Skeletal muscle satellite cell (primary cell): ENCODE data around the gene NEK6.
"Not testable (repeated sequence)": the region's sequence is repeated elsewhere in the genome, so short reads cannot be mapped to it uniquely, and the experiment has no call there.

ENCODE experiments used
- H3K27me3 ChIP-seq: 2 replicates; pipeline ENCODE4 v1.7.0; 2013; ENCODE audit warnings: low read length; ENCODE audit not compliant: control insufficient read depth, insufficient read depth
- H3K36me3 ChIP-seq: 2 replicates; pipeline ENCODE4 v1.7.0; 2013; ENCODE audit warnings: mild to moderate bottlenecking, control low read depth, low read length; ENCODE audit not compliant: insufficient read depth
- H3K4me1 ChIP-seq: 2 replicates; pipeline ENCODE4 v1.7.0; 2013; ENCODE audit warnings: low read length; ENCODE audit not compliant: control insufficient read depth, insufficient read depth
- H3K4me2 ChIP-seq: 2 replicates; pipeline ENCODE4 v1.7.0; 2013; ENCODE audit warnings: mild to moderate bottlenecking, low read length
- H3K4me3 ChIP-seq: 2 replicates; pipeline ENCODE4 v1.7.0; 2013; ENCODE audit warnings: low read length
- H3K9ac ChIP-seq: 2 replicates; pipeline ENCODE4 v1.7.0; 2013; ENCODE audit warnings: mild to moderate bottlenecking, low read depth, low read length, moderate library complexity
- H3K9me3 ChIP-seq: replicated peaks from 2 replicates; pipeline ENCODE4 v1.7.0; 2013; ENCODE audit warnings: mild to moderate bottlenecking, control low read depth, low read length

Gene NEK6

DNA sequence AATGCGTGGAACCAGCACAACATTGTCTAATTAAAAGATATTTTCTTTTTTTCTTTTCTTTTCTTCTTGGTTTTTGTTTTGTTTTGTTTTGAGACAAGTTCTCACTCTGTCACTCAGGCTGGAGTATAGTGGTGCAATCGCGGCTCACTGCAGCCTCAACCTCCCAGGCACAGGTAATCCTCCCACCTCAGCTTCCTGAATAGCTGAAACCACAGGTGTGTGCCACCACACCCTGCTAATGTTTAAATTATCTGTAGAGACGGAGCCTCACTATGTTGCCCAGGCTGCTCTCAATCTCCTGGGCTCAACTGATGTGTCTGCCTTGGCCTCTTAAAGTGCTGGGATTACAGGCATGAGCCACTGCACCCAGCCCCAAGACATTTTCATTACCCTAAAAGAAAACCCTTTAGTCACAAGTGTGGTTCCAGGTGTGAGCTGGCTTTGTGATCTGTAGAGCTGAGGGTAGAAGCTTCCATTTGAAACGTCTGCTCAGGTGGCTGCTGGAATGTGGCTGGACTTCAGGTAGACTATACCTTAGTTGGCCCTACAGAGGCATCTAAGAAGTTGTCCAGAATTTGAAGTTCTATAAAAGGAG, 19.1 kb upstream of the NEK6 start:
- Histone ChIP-seq H3K4me1 (peaks cover 14% of the 10 kb centered on the region), H3K36me3 (no peaks in the 10 kb centered on the region), H3K9me3 (no peaks in the 10 kb centered on the region), H3K27me3 (peaks cover 10% of the 10 kb centered on the region), H3K4me3 (no peak overlapping the region), H3K4me2 (no peak overlapping the region), H3K9ac (no peak overlapping the region)

DNA sequence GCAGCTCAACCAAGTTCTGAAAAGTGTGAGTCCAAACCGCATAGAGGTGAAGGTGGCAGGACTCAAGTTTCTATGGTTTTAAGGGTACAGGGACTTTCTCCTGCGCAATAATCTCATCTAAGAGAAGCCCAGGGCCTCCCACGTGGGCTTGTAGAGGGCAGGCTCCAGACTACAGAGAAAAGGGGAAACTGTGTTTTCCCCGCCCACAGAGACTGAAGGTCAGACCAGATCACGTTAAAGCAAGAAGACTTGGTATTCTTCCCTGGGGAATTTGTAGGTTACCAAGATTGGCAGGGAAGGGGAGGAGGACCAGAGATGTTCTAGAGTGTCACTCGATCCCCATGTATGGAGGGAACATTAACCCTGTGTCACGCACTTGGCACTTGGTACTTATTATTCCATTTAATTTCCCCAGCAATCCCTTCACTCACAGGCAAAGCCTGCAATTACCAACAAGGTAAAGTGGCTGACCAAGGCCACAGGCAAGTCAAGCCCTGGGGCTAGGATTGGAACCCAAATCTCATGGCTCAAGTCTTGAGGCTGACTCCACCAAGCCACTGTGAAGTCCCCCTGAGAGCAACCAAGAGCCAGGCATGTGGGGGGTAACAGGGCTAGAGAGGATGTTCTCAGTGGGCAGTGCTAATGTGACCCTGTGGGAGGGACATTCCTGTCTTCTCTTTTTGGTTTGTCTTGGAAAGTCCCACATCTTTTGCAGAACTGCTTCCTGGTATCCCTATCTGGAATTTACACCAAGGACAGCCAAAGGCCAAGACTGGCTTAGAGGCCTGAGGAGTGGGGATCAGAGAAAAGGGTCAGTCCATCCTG, 18.3 kb upstream of the NEK6 start:
- no peak overlapping the region for H3K9ac ChIP-seq
- H3K4me2 ChIP-seq, result no peak overlapping the region
- no peaks in the 10 kb centered on the region for H3K36me3 ChIP-seq
- H3K27me3 ChIP-seq, result peaks cover 10% of the 10 kb centered on the region
- no peaks in the 10 kb centered on the region for H3K9me3 ChIP-seq
- H3K4me3 ChIP-seq, result no peak overlapping the region
- H3K4me1 ChIP-seq, result peaks cover 14% of the 10 kb centered on the region

DNA sequence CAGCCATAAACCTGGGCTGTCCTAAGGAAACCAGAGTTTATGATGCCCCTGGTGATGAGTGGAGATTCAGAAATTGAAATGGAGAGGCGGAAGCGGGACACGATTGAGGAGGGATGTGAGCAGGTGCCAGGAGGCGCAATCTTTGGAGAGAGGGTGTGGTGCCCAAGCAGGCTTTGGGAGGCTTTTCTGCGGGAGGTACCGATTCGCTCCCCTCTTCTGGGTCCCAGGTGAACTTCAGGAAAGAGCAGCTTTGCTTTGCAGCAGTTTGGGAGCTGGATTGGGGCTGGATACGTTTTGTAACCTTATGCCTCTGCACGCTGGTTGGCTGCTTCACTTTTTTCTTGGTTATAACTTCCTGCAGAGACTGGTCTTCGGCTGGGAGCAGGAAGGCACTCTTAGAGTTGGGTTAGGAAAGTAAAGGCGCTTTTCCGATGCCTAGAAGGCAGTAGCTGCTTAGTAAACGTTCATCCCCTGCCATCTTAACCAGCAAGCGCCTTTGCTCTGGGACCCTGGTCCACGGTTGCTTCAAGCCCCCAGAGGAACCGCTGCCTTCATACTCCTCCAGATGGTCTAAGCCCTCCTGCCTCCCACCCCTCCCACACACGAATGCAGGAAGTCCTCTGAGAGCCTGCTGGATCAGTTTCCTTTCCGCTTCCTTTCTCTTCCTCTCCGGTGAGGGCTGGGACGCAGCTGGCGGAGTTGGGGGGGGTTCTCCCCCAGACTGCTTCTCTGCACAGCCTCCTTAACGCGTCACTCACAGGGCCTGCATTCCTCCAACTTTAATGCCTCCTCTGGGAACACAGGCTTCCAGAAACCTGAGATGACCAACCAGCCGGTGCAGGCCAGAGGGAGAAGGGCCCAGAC, 15.2 kb upstream of the NEK6 start:
- Histone ChIP-seq H3K36me3 (no peaks in the 10 kb centered on the region), H3K27me3 (peaks cover 7% of the 10 kb centered on the region), H3K4me3 (peak overlapping the region; percentile 65), H3K4me2 (peak overlapping the region; percentile 88), H3K4me1 (peaks cover 14% of the 10 kb centered on the region), H3K9ac (peak overlapping the region; percentile 30), H3K9me3 (no peaks in the 10 kb centered on the region)

DNA sequence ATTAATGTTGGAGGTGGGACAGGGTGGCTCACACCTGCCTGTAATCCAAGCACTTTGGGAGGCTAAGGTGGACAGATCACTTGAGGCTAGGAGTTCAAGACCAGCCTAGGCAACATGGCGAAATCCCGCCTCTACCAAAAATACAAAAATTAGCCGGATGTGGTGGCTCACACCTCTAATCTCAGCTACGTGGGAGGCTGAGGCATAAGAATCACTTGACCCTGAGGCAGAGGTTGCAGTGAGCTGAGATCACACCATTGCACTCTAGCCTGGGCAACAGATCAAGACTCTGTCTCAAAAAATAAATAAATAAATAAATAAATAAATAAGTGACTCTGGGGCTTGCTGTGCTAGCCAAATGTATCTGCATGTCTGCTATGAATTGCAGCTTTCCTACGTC, 10.4 kb upstream of the NEK6 start:
- H3K9ac ChIP-seq, H3K27me3 ChIP-seq, H3K4me2 ChIP-seq, H3K36me3 ChIP-seq, H3K4me3 ChIP-seq, H3K9me3 ChIP-seq: not testable (repeated sequence)
- peaks cover 17% of the 10 kb centered on the region for H3K4me1 ChIP-seq

DNA sequence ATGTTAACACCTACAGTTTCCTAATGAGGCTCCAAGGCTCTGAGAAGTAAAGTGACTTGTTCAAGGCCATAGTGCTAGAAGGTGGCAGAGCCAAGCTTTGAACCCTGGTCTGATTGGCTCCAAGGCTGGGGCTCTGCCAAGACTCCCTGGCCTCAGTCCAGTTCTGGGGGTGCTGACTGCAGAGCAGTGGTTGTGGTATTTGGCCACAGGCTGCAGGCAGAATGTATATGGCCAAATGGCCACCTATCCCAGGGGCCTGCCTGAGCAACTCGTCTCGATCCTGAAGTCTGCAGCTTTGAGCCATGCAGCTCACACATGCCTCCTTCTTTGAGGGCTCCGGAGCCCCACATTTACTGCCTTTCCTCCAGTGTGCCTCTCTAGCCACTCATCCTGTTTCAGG, 9.7 kb upstream of the NEK6 start:
- Histone ChIP-seq H3K27me3 (no peaks in the 10 kb centered on the region), H3K4me3 (no peak overlapping the region), H3K36me3 (no peaks in the 10 kb centered on the region), H3K4me2 (no peak overlapping the region), H3K9ac (no peak overlapping the region), H3K4me1 (peaks cover 11% of the 10 kb centered on the region), H3K9me3 (no peaks in the 10 kb centered on the region)

DNA sequence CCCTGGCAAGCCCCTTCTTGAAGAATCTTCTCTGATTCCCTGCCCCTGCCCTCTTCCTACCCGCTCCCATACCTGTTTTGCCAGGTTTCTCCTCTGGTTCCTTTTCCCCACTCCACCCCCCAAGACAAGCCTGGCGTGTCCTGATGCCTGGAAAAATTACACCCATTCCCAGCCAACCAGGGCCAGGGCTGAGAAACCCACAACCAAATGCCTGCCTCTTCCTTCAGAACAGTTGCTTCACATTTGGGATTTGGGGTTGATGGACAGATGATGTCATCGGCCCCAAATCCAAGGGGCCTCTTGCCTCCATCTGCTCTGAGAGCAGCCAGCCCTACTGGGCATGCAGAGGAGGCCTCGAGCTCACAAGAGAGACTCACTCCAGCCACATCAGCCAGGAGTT, 8.8 kb upstream of the NEK6 start:
- Histone ChIP-seq H3K4me2 (no peak overlapping the region), H3K4me3 (no peak overlapping the region), H3K4me1 (peaks cover 7% of the 10 kb centered on the region), H3K36me3 (no peaks in the 10 kb centered on the region), H3K9ac (no peak overlapping the region), H3K9me3 (no peaks in the 10 kb centered on the region), H3K27me3 (no peaks in the 10 kb centered on the region)

DNA sequence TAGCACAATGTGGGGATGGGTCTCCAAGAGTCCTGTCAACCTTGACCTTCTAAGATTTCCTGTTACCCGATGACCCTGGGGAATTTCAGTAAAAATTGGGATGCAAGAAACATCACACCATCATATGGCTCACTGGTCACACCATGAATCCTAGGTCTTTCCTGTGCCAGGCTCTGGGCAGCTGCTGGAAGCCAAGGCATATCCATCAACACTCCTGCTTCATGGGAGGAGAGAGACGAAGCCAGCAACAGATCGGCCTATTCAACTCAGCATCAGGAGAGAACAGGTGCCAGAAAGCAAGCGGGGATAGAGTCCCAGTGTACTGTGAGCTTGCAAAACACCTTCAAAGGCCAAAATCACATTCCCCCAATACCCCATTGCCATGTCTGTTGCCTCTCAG, 6.5 kb upstream of the NEK6 start:
- no peak overlapping the region for H3K4me3 ChIP-seq
- H3K9ac ChIP-seq, result no peak overlapping the region
- H3K27me3 ChIP-seq, result no peaks in the 10 kb centered on the region
- no peaks in the 10 kb centered on the region for H3K9me3 ChIP-seq
- H3K4me1 ChIP-seq, result peaks cover 11% of the 10 kb centered on the region
- no peak overlapping the region for H3K4me2 ChIP-seq
- H3K36me3 ChIP-seq, result no peaks in the 10 kb centered on the region

DNA sequence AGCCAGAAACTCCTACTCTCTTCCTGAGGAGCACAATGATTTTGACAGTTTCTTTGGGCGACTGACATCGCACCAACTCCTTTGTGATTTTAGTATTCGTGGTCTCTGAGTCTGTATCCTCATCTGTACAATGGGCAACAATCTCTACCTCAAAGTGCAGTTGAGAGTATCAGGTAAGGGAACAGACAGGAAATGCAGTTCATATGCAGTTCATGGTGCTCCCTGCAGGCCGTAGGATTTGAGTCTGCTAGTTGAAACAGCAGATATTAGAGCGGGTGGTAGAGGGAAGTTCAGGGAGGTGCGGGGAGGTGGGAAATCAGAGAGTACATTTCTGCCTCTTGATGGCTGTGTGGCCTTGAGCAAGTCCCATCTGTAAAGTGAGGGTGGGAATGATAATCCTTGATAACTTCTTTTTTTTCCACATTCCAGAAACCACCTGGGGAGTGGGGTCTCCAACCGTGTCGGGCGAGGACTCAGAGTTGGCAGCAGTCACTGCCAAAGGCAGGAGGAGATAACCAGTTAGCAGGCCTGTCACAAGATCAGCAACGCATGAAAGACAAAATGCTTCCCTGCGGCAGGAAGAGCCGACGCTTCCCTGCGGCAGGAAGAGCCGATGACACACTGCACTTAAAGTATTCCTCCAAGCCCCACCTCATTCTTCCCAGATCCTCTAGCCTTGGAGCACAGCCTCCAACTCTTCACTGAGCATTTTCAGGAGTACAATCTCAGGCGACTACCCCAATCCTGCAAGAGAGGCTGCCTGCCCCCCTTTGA, 6.0 kb upstream of the NEK6 start:
- H3K4me3 ChIP-seq, result no peak overlapping the region
- H3K36me3 ChIP-seq, result no peaks in the 10 kb centered on the region
- peaks cover 16% of the 10 kb centered on the region for H3K4me1 ChIP-seq
- H3K4me2 ChIP-seq, result no peak overlapping the region
- no peaks in the 10 kb centered on the region for H3K27me3 ChIP-seq
- no peak overlapping the region for H3K9ac ChIP-seq
- H3K9me3 ChIP-seq, result no peaks in the 10 kb centered on the region

DNA sequence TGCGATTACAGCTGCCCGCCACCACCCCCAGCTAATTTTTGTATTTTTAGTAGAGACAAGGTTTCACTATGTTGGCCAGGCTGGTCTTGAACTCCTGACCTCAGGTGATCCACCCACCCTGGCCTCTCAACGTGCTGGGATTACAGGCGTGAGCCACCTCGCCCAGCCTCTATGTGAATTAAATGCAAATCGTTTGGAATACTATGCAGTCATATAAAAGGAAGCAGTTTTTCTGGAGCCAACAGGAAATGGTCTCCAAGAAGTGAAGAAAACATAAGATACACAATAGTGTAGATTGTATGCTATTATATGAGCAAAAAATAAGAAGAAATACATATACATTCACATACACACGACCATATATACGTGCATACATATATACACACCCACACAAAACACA, 4.9 kb upstream of the NEK6 start:
- not testable (repeated sequence) for H3K4me3 ChIP-seq, H3K36me3 ChIP-seq
- H3K4me1 ChIP-seq, result peaks cover 24% of the 10 kb centered on the region

DNA sequence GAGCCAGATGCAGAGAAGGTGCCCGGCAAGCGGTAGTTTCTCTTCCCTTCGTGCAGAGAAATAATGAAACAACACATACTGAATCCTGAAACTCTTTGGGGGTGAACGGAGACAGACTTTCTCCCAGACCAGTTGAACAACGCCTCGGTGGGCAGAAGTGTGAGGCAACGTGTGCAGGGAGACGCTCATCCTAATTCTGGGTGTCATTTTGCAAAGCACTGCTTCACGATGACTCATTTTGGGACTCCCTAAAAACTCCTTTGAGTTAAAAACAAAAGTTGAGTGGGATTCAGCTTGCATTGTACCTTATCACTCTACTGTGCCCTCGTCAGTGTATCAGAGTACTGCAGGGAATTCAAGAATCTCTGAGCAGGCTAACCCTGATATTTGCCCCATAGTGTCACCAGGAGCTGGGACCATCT, 3.5 kb upstream of the NEK6 start:
- Histone ChIP-seq H3K4me2 (no peak overlapping the region), H3K4me3 (no peak overlapping the region), H3K4me1 (peaks cover 24% of the 10 kb centered on the region), H3K36me3 (no peaks in the 10 kb centered on the region), H3K9me3 (no peaks in the 10 kb centered on the region), H3K9ac (no peak overlapping the region), H3K27me3 (no peaks in the 10 kb centered on the region)

More for the DNA sequence above, 4.9 kb upstream of the NEK6 start:
- H3K9ac ChIP-seq, H3K4me2 ChIP-seq, H3K9me3 ChIP-seq, H3K27me3 ChIP-seq: not testable (repeated sequence)

DNA sequence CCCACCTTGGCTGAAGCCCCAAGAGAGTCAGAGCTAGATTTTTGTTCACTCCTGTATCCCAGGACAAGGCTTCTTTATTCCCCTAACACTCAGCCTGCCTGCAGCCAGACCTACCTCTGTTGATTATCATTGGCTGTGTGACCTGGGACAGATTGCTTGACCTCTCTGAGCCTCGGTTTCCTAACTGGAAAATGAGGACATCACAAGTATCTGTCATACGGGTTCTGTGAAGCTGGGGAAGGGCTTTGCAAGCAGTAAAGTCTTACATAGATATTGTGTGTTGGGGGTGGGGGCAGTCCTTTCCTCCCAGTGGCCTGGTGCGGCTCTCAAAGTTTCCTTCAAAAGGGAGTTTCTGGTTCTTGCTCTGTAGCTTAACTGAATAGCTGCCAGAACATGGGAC, 2.5 kb upstream of the NEK6 start:
- no peaks in the 10 kb centered on the region for H3K36me3 ChIP-seq
- H3K4me3 ChIP-seq, result no peak overlapping the region
- no peaks in the 10 kb centered on the region for H3K9me3 ChIP-seq
- no peaks in the 10 kb centered on the region for H3K27me3 ChIP-seq
- no peak overlapping the region for H3K9ac ChIP-seq
- H3K4me1 ChIP-seq, result peaks cover 31% of the 10 kb centered on the region
- no peak overlapping the region for H3K4me2 ChIP-seq
